WTC11 (cell line): ENCODE results near the gene PLXNB1. TPM values are rescaled to one million over a fixed set of nuclear protein-coding genes. Genes with fewer than 3 reads are reported as not detected.

Source experiments
- ATAC-seq: fragments of 200-7000 bp; cut with Tn5 transposase; 2 replicates; pipeline ENCODE4 v1.10.0; 2021; ENCODE audit warnings: mild to moderate bottlenecking, moderate library complexity
- CTCF ChIA-PET: fragments of 300-600 bp; sonication (Branson Sonifier 250); formaldehyde crosslinking; loops from one replicate; lab custom pipeline; 2021; ENCODE audit warnings: antibody characterized with exemption; lab: Charles Lee
- POLR2A ChIA-PET: fragments of 350-600 bp; sonication (Branson Sonifier 250); formaldehyde crosslinking; loops from one replicate; lab custom pipeline; 2021; ENCODE audit warnings: antibody characterized with exemption; lab: Charles Lee
- DNase-seq: peaks from one replicate; pipeline ENCODE4 v3.0.0; 2021; ENCODE audit warnings: low spot score
- H3K27ac Mint-ChIP-seq: 2 replicates; pipeline ENCODE4 v1.8.0; 2021; ENCODE audit warnings: mixed read lengths
- H3K27me3 Mint-ChIP-seq: 2 replicates; pipeline ENCODE4 v1.8.0; 2021; ENCODE audit warnings: low read depth, mild to moderate bottlenecking, moderate library complexity, mixed read lengths
- H3K36me3 Mint-ChIP-seq: 2 replicates; pipeline ENCODE4 v1.8.0; 2021; ENCODE audit warnings: mixed read lengths
- H3K4me1 Mint-ChIP-seq: 2 replicates; pipeline ENCODE4 v1.8.0; 2022; ENCODE audit warnings: mixed read lengths
- H3K4me3 Mint-ChIP-seq: 2 replicates; pipeline ENCODE4 v1.8.0; 2021; ENCODE audit warnings: mild to moderate bottlenecking, moderate library complexity, mixed read lengths
- H3K9me3 Mint-ChIP-seq: 2 replicates; pipeline ENCODE4 v1.8.0; 2021; ENCODE audit warnings: mixed read lengths
- AFF4 ChIP-seq: sonication (generic); formaldehyde crosslinking; IDR thresholded peaks from 2 replicates; pipeline ENCODE4 v1.8.1; 2023; ENCODE audit warnings: mild to moderate bottlenecking, missing genetic modification reagents, borderline replicate concordance
- ATF1 ChIP-seq: sonication (generic); formaldehyde crosslinking; IDR thresholded peaks from 2 replicates; pipeline ENCODE4 v1.8.1; 2023; ENCODE audit warnings: mild to moderate bottlenecking, moderate library complexity, missing genetic modification reagents
- CDX4 ChIP-seq: fragments of 250-450 bp; sonication (Bioruptor Pico); IDR thresholded peaks from 2 replicates; pipeline ENCODE4 v1.9.0; 2021; ENCODE audit warnings: moderate library complexity, mild to moderate bottlenecking, inconsistent platforms, borderline replicate concordance
- ESRRA ChIP-seq: sonication (generic); formaldehyde crosslinking; IDR thresholded peaks from 2 replicates; pipeline ENCODE4 v1.8.1; 2022; ENCODE audit warnings: mild to moderate bottlenecking, missing genetic modification reagents, borderline replicate concordance
- GTF2I ChIP-seq: fragments of 250-450 bp; sonication (Bioruptor Pico); conservative IDR thresholded peaks from 2 replicates; pipeline ENCODE4 v1.4.0; 2021; ENCODE audit warnings: mild to moderate bottlenecking
- JUN ChIP-seq: sonication (generic); formaldehyde crosslinking; IDR thresholded peaks from 2 replicates; pipeline ENCODE4 v1.8.0; 2023; ENCODE audit warnings: mild to moderate bottlenecking, missing genetic modification reagents
- MLX ChIP-seq: sonication (generic); formaldehyde crosslinking; IDR thresholded peaks from 2 replicates; pipeline ENCODE4 v1.8.1; 2023; ENCODE audit warnings: mild to moderate bottlenecking, missing genetic modification reagents, moderate library complexity
- NFE2L1 ChIP-seq: sonication (generic); formaldehyde crosslinking; IDR thresholded peaks from 2 replicates; pipeline ENCODE4 v1.8.1; 2023; ENCODE audit warnings: missing genetic modification reagents
- OVOL2 ChIP-seq: fragments of 250-450 bp; sonication (Bioruptor Pico); IDR thresholded peaks from 2 replicates; pipeline ENCODE4 v1.9.0; 2021; ENCODE audit warnings: mild to moderate bottlenecking, borderline replicate concordance
- PRDM15 ChIP-seq: sonication (generic); formaldehyde crosslinking; IDR thresholded peaks from 2 replicates; pipeline ENCODE4 v1.8.0; 2022; ENCODE audit warnings: missing genetic modification reagents
- PRRX2 ChIP-seq: fragments of 250-450 bp; sonication (Bioruptor Pico); IDR thresholded peaks from 2 replicates; pipeline ENCODE4 v1.8.0; 2021; ENCODE audit warnings: mild to moderate bottlenecking
- ZNF121 ChIP-seq: sonication (generic); formaldehyde crosslinking; IDR thresholded peaks from 2 replicates; pipeline ENCODE4 v1.8.0; 2023; ENCODE audit warnings: missing genetic modification reagents
- total RNA-seq: library from RNA; stranded (reverse); gene quantifications from 3 replicates; pipeline ENCODE4 v1.2.3, GENCODE V29; 2021

The PLXNB1 gene
- total RNA-seq, 1 experiment from 2014 or later, result 143 TPM

DNA sequence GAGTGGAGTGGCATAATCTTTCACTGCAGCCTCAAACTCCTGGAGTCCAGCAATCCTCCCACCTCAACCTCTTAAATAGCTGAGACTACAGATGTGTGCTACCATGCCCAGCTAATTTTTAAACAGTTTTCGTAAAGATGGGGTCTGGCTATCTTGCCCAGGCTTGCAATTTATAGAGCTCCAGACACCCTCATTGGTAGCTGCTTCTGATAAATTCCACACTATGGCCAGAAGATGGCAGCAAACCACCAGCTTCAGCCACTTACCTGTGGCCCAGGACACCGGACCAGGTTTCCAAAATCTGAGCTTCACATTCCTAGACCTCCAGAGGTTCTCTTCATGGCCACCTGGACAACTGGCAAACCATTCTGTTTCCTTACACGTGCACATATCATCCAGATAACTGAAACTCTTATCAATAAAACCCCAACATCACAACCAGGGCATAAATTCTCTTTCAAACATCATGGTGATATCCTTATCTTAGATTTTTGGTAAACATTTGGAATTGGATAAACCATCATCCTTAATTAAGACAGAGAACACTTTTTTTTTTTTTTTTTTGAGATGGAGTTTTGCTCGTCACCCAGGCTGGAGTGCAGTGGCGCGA, 29.0 kb downstream of the PLXNB1 start (continued):
- TF ChIP-seq CDX4 (CRISPR knock-in tag) (no peak), ZNF121 (CRISPR knock-in tag) (peak; percentile 100), GTF2I (CRISPR knock-in tag) (peak; percentile 86)

DNA sequence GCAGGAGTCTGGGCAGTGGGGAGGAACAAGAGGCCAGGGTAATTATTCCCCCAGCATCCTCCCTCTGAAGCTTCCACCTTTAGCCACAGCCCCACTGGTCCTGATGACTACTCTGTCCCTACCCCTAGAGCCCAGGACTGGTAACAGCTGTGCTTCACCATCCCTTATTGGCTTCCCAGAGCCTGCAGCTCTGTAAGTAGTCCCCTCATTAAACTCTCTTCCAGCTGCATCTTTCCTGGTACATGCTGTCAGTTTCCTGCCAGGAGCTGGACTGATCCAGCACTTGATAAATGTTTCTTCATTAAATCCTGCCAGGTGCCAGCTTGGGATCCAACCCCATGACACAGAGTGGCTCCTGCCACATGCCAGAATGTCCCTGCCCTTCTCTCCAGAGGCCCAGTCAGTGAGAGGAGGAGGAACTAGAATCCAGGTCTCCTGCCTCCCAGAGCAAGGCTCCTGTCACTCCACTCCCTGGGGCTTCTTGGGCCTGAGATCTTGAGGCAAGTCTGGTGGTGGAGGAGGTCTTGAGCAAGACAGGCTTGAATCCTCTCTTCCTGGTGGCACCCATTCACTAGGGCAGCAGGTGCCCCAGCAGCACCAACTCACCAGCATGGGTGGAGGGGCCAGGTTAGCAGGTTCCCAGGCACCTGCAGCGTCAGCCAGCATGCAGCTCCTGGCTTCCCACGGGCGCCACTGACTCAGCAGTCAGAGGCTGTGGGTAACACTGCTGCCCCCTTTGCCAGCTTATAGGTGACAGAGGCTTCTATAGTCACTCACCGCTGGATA, 30.3 kb downstream of the PLXNB1 start:
- DNase-seq (no peak), ATAC-seq (peak; percentile 36)

DNA sequence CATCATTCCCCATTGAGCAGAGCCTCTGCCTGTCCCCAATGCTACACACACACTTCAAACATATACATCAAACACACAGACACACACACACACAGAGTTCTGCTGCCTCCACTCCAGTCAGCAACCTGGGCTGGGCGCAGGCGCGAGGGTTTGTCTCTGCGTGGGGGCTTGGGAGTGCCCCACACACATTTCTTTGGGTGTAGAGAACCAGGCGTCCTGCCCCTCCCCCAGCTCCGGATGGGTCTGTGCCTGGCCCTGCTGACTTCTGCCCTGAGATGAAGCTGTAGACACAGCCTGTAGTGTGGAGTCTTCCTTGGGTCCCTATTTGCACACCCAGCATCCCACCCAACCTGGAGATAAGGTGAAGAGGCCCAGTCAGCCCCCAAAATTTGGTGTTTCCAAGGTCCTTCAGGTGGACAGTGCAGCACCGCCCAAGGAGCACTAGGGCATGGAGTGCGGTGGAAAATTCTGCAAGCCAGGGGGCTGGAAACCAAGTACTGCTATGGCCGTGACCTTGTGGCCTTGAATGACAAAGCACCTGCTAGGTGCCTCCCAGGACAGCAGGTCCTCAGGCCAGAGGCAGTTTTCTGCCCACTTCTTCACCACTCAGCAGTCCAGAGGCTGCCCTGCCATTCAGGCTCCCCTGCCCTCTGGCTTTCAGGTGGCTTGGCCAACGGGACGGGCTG, 31.0 kb downstream of the PLXNB1 start:
- Mint-ChIP-seq H3K27ac (no peak overlapping the region), H3K36me3 (peaks cover 21% of the 10 kb centered on the region), H3K4me3 (no peak overlapping the region)
- POLR2A ChIA-PET, result interaction anchor here (1.1 to 1.7 kb wide), 3 partner anchors 37 to 47 kb away, joined by 3 to 6 read pairs (median 3); partner anchors contain the start of genes ATRIP, CCDC51 and TMA7
- DNase-seq, result no peak
- peak; percentile 15 for ATAC-seq
- TF ChIP-seq ATF1 (CRISPR knock-in tag) (no peak), AFF4 (no peak), OVOL2 (CRISPR knock-in tag) (no peak), PRRX2 (CRISPR knock-in tag) (no peak), JUN (CRISPR knock-in tag) (no peak), ESRRA (CRISPR knock-in tag) (no peak), MLX (CRISPR knock-in tag) (no peak), PRDM15 (CRISPR knock-in tag) (no peak), NFE2L1 (CRISPR knock-in tag) (no peak)
- TF ChIP-seq, all 79 proteins: peak for 0
- H3K27me3 Mint-ChIP-seq, result peaks cover 13% of the 10 kb centered on the region
- peaks cover 11% of the 10 kb centered on the region for H3K4me1 Mint-ChIP-seq
- 0 out of 2 replicates have a peak, but pooled peaks cover 3% of the 10 kb centered on the region for H3K9me3 Mint-ChIP-seq
- CTCF ChIA-PET, result interaction anchor here (0.7 to 7.8 kb wide), 11 partner anchors 10 to 204 kb away, joined by 3 to 378 read pairs (median 25); partner anchors contain the start of gene PLXNB1

More for the DNA sequence above, 30.3 kb downstream of the PLXNB1 start:
- POLR2A ChIA-PET, result interaction anchor here (1.1 to 1.7 kb wide), 4 partner anchors 37 to 205 kb away, joined by 3 to 6 read pairs (median 3); partner anchors contain the start of genes ATRIP, CCDC51 and TMA7
- Mint-ChIP-seq H3K9me3 (0 out of 2 replicates have a peak, but pooled peaks cover 3% of the 10 kb centered on the region), H3K27ac (peak overlapping the region; percentile 48; the same call in 1 of the 2 replicates), H3K36me3 (peaks cover 24% of the 10 kb centered on the region), H3K4me3 (no peak overlapping the region)
- CTCF ChIA-PET, result interaction anchor here (1.0 to 7.8 kb wide), 16 partner anchors 9 to 263 kb away, joined by 3 to 378 read pairs (median 8); partner anchors contain the start of genes CCDC51, CELSR3, PLXNB1 and SLC26A6
- TF ChIP-seq GTF2I (CRISPR knock-in tag), result no peak
- TF ChIP-seq, all 79 proteins: peak for 0
- H3K27me3 Mint-ChIP-seq, result peaks cover 12% of the 10 kb centered on the region
- peaks cover 11% of the 10 kb centered on the region for H3K4me1 Mint-ChIP-seq
